ENCODE data around the gene PSME3. TPM values are rescaled to one million over a fixed set of nuclear protein-coding genes. Genes with fewer than 3 reads are reported as not detected.

Gene PSME3
- total and polyA plus RNA-seq, 2 experiments from 2014 or later, result 93.5 to 178 TPM

- 0 out of 2 replicates have a peak overlapping the region, but pooled peaks have one; percentile 66 for H2AFZ ChIP-seq
- no peaks in the 10 kb centered on the region for H3K36me3 Mint-ChIP-seq (ENCODE audit: low read depth)
- ATAC-seq, result no peak
- H4K20me1 ChIP-seq (replicated peaks; ENCODE audit: insufficient read depth), result no peaks in the 10 kb centered on the region
- no peaks in the 10 kb centered on the region for H3K36me3 ChIP-seq (ENCODE audit: insufficient read depth)
- no peak overlapping the region for H3K4me2 ChIP-seq
- no peak overlapping the region for H3K4me3 ChIP-seq
- no peaks in the 10 kb centered on the region for H3K79me2 ChIP-seq (replicated peaks; ENCODE audit: insufficient read depth)
- H3F3A ChIP-seq (replicated peaks; ENCODE audit: low read depth), result no peaks in the 10 kb centered on the region
- H3K9me2 ChIP-seq (ENCODE audit: insufficient read depth), result 0 out of 2 replicates have a peak, but pooled peaks cover 4% of the 10 kb centered on the region
- H3K27ac ChIP-seq (ENCODE audit: low read depth), result no peak overlapping the region
- TF ChIP-seq ZNF462 (CRISPR knock-in tag; IDR thresholded peaks at IDR 0.05) (no peak), CREB1 (CRISPR knock-in tag; IDR thresholded peaks at IDR 0.05; ENCODE audit: low read depth) (no peak), REST (IDR thresholded peaks at IDR 0.05; ENCODE audit: unreplicated experiment) (no peak), POLR2AphosphoS5 (IDR thresholded peaks at IDR 0.05; ENCODE audit: low read depth) (no peak), EZH2 (IDR thresholded peaks at IDR 0.05; ENCODE audit: low read depth, unreplicated experiment) (no peak), EZH2phosphoT487 (IDR thresholded peaks at IDR 0.05; ENCODE audit: unreplicated experiment) (no peak), JUNB (IDR thresholded peaks at IDR 0.05; ENCODE audit: unreplicated experiment) (no peak), ZNF114 (CRISPR knock-in tag; IDR thresholded peaks at IDR 0.05) (no peak), ETS1 (IDR thresholded peaks at IDR 0.05) (no peak), ZNF331 (CRISPR knock-in tag; IDR thresholded peaks at IDR 0.05; ENCODE audit: low read depth) (no peak), CTCF (conservative IDR thresholded peaks at IDR 0.05; ENCODE audit: low read depth in 2 of 2) (no peak), NANOG (IDR thresholded peaks at IDR 0.05; ENCODE audit: borderline replicate concordance) (no peak)
- H3K27me3 Mint-ChIP-seq (ENCODE audit: insufficient read depth, low read depth, poor library complexity), result peaks cover 6% of the 10 kb centered on the region
- H3K4me1 ChIP-seq (ENCODE audit: insufficient read depth), result peaks cover 17% of the 10 kb centered on the region
- DNase-seq (ENCODE audit: low spot score), result no peak
- no peaks in the 10 kb centered on the region for H3K9me3 Mint-ChIP-seq
- H3K27me3 ChIP-seq (ENCODE audit: insufficient read depth), result no peaks in the 10 kb centered on the region
- no peak overlapping the region for H3K27ac Mint-ChIP-seq
- no peak overlapping the region for H3K4me3 Mint-ChIP-seq
- peaks cover 14% of the 10 kb centered on the region for H3K4me1 Mint-ChIP-seq
Measured at GRCh38 chr17:42889809-42890208, 56.6 kb downstream of the PSME3 start.

Measured in GM23338 (cell line).